Measurements from ENCODE around the gene FNTB. TPM values are rescaled to one million over a fixed set of nuclear protein-coding genes. Genes with fewer than 3 reads are reported as not detected.
A peak's percentile ranks its signal among the peaks of the same experiment; 100 is the strongest.

Gene FNTB
- total and polyA plus RNA-seq, 2 of the 13 experiments (the other 11 are each of a cell fraction or from before 2014, with no cell fraction given) = 23.6 to 28.5 TPM

- TF ChIP-seq SNAPC2 (CRISPR knock-in tag; IDR thresholded peaks at IDR 0.05) (no peak), NFE2L2 (IDR thresholded peaks at IDR 0.05; ENCODE audit: low read length) (no peak), ZSCAN31 (CRISPR knock-in tag; IDR thresholded peaks at IDR 0.05; ENCODE audit: low read depth) (no peak), SUZ12 (IDR thresholded peaks at IDR 0.05; ENCODE audit: low read depth, low read length) (peak; percentile 86), ZNF160 (CRISPR knock-in tag; IDR thresholded peaks at IDR 0.05) (no peak), SAP130 (CRISPR knock-in tag; IDR thresholded peaks at IDR 0.05; ENCODE audit: low read depth) (peak; percentile 93), HNRNPLL (IDR thresholded peaks at IDR 0.05; ENCODE audit: low read depth, low read length, poor library complexity, severe bottlenecking) (peak; percentile 61), ZNF558 (CRISPR knock-in tag; IDR thresholded peaks at IDR 0.05; ENCODE audit: borderline replicate concordance) (no peak), RBM22 (optimal IDR thresholded peaks at IDR 0.05; ENCODE audit: low read length) (no peak), JUN (CRISPR knock-in tag; IDR thresholded peaks at IDR 0.05) (no peak), ZFYVE20 (CRISPR knock-in tag; IDR thresholded peaks at IDR 0.05; ENCODE audit: borderline replicate concordance, low read depth) (no peak), AGO2 (optimal IDR thresholded peaks at IDR 0.05; ENCODE audit: low read depth, low read length) (no peak), ZNF639 (CRISPR knock-in tag; conservative IDR thresholded peaks at IDR 0.05) (peak; percentile 50; the same call in 1 of the 2 replicates), KDM2A (CRISPR knock-in tag; IDR thresholded peaks at IDR 0.05; ENCODE audit: borderline replicate concordance, low read depth) (peak; percentile 60; the same call in 1 of the 2 replicates), NBN (conservative IDR thresholded peaks at IDR 0.05) (no peak), ZNF766 (CRISPR knock-in tag; IDR thresholded peaks at IDR 0.05; ENCODE audit: borderline replicate concordance) (no peak), RELA (CRISPR knock-in tag; IDR thresholded peaks at IDR 0.05) (no peak), ZSCAN29 (CRISPR knock-in tag; conservative IDR thresholded peaks at IDR 0.05) (no peak; the same call in 1 of the 2 replicates), ZNF775 (CRISPR knock-in tag; IDR thresholded peaks at IDR 0.05; ENCODE audit: borderline replicate concordance) (no peak), THAP11 (CRISPR knock-in tag; IDR thresholded peaks at IDR 0.05) (peak; percentile 97), ZNF749 (CRISPR knock-in tag; IDR thresholded peaks at IDR 0.05; ENCODE audit: borderline replicate concordance) (peak; percentile 70; the same call in 1 of the 2 replicates), ZFX (CRISPR knock-in tag; IDR thresholded peaks at IDR 0.05; ENCODE audit: low read depth) (peak; percentile 53), ZNF780A (CRISPR knock-in tag; IDR thresholded peaks at IDR 0.05) (no peak; the same call in 1 of the 2 replicates), GPN1 (CRISPR knock-in tag; IDR thresholded peaks at IDR 0.05; ENCODE audit: borderline replicate concordance) (no peak), ZBTB7B (CRISPR knock-in tag; IDR thresholded peaks at IDR 0.05) (0 out of 2 replicates have a peak, but pooled peaks have one; percentile 7)
- TF ChIP-seq, protein P1, sequence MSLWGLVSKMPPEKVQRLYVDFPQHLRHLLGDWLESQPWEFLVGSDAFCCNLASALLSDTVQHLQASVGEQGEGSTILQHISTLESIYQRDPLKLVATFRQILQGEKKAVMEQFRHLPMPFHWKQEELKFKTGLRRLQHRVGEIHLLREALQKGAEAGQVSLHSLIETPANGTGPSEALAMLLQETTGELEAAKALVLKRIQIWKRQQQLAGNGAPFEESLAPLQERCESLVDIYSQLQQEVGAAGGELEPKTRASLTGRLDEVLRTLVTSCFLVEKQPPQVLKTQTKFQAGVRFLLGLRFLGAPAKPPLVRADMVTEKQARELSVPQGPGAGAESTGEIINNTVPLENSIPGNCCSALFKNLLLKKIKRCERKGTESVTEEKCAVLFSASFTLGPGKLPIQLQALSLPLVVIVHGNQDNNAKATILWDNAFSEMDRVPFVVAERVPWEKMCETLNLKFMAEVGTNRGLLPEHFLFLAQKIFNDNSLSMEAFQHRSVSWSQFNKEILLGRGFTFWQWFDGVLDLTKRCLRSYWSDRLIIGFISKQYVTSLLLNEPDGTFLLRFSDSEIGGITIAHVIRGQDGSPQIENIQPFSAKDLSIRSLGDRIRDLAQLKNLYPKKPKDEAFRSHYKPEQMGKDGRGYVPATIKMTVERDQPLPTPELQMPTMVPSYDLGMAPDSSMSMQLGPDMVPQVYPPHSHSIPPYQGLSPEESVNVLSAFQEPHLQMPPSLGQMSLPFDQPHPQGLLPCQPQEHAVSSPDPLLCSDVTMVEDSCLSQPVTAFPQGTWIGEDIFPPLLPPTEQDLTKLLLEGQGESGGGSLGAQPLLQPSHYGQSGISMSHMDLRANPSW (CRISPR knock-in tag; IDR thresholded peaks at IDR 0.05; ENCODE audit: borderline replicate concordance) = no peak
- TF ChIP-seq, protein P2, sequence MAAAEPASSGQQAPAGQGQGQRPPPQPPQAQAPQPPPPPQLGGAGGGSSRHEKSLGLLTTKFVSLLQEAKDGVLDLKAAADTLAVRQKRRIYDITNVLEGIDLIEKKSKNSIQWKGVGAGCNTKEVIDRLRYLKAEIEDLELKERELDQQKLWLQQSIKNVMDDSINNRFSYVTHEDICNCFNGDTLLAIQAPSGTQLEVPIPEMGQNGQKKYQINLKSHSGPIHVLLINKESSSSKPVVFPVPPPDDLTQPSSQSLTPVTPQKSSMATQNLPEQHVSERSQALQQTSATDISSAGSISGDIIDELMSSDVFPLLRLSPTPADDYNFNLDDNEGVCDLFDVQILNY (CRISPR knock-in tag; conservative IDR thresholded peaks at IDR 0.05) = 0 out of 2 replicates have a peak, but pooled peaks have one; percentile 14
Measured at GRCh38 chr14:65102441-65103149, 115.9 kb downstream of the FNTB start, which contains the start of gene MAX (continued).
